HepG2 (cell line): ENCODE data around the gene OGFOD3. TPM values are rescaled to one million over a fixed set of nuclear protein-coding genes. Genes with fewer than 3 reads are reported as not detected.

ENCODE experiments used
- ATAD3A ChIP-seq: sonication (generic); formaldehyde crosslinking; IDR thresholded peaks from 2 replicates; pipeline ENCODE4 v1.4.0; 2020; ENCODE audit warnings: missing genetic modification reagents
- ATF1 ChIP-seq: IDR thresholded peaks from 2 replicates; pipeline ENCODE4 v1.6.1; 2016; ENCODE audit warnings: mild to moderate bottlenecking, control low read depth
- HDAC6 ChIP-seq: fragments of 200-600 bp; sonication (generic); IDR thresholded peaks from 2 replicates; pipeline ENCODE4 v1.7.0; 2017; ENCODE audit warnings: mild to moderate bottlenecking, antibody characterized with exemption, low read length, low read depth
- HIVEP1 ChIP-seq: sonication (generic); formaldehyde crosslinking; IDR thresholded peaks from 2 replicates; pipeline ENCODE4 v1.4.0; 2020; ENCODE audit warnings: mild to moderate bottlenecking, missing genetic modification reagents
- HMG20B ChIP-seq: conservative IDR thresholded peaks from 2 replicates; pipeline ENCODE4 v1.6.1; 2016; ENCODE audit warnings: missing genetic modification reagents, missing compliant biosample characterization
- HNRNPL ChIP-seq: fragments of 200-400 bp; formaldehyde crosslinking; IDR thresholded peaks from 2 replicates; pipeline ENCODE4 v1.6.1; 2017; ENCODE audit warnings: mild to moderate bottlenecking, low read depth, low read length
- HOXA7 ChIP-seq: sonication (generic); formaldehyde crosslinking; IDR thresholded peaks from 2 replicates; pipeline ENCODE4 v1.8.1; 2022; ENCODE audit warnings: mild to moderate bottlenecking, missing genetic modification reagents, moderate library complexity
- ISX ChIP-seq: sonication (generic); formaldehyde crosslinking; conservative IDR thresholded peaks from 2 replicates; pipeline ENCODE4 v1.5.0; 2020; ENCODE audit warnings: missing genetic modification reagents
- MED1 ChIP-seq: sonication (generic); formaldehyde crosslinking; IDR thresholded peaks from 2 replicates; pipeline ENCODE4 v1.4.0; 2020; ENCODE audit warnings: missing genetic modification reagents
- MEIS2 ChIP-seq: sonication (generic); formaldehyde crosslinking; IDR thresholded peaks from 2 replicates; pipeline ENCODE4 v1.9.0; 2021; ENCODE audit warnings: mild to moderate bottlenecking, missing genetic modification reagents
- NAIF1 ChIP-seq: sonication (generic); formaldehyde crosslinking; IDR thresholded peaks from 2 replicates; pipeline ENCODE4 v1.5.0; 2020; ENCODE audit warnings: mild to moderate bottlenecking, missing genetic modification reagents, borderline replicate concordance
- POGZ ChIP-seq: sonication (generic); formaldehyde crosslinking; IDR thresholded peaks from 2 replicates; pipeline ENCODE4 v1.4.0; 2020; ENCODE audit warnings: mild to moderate bottlenecking, missing genetic modification reagents
- REPIN1 ChIP-seq: sonication (generic); formaldehyde crosslinking; IDR thresholded peaks from 2 replicates; pipeline ENCODE4 v1.8.0; 2022; ENCODE audit warnings: missing genetic modification reagents, low read depth, mild to moderate bottlenecking, borderline replicate concordance
- SALL2 ChIP-seq: sonication (generic); formaldehyde crosslinking; IDR thresholded peaks from 2 replicates; pipeline ENCODE4 v1.8.1; 2023; ENCODE audit warnings: mild to moderate bottlenecking, missing genetic modification reagents, inconsistent platforms
- SNRNP70 ChIP-seq: fragments of 200-400 bp; formaldehyde crosslinking; IDR thresholded peaks from 2 replicates; pipeline ENCODE4 v1.6.1; 2017; ENCODE audit warnings: mild to moderate bottlenecking, low read depth, low read length, moderate library complexity
- YY1 ChIP-seq: IDR thresholded peaks from 2 replicates; pipeline ENCODE4 v1.6.1; 2011; ENCODE audit warnings: low read length, low read depth, moderate library complexity, mild to moderate bottlenecking; ENCODE audit not compliant: insufficient read depth, insufficient replicate concordance
- ZBTB14 ChIP-seq: sonication (generic); formaldehyde crosslinking; IDR thresholded peaks from 2 replicates; pipeline ENCODE4 v1.4.0; 2020; ENCODE audit warnings: missing genetic modification reagents
- ZIK1 ChIP-seq: sonication (generic); formaldehyde crosslinking; IDR thresholded peaks from 2 replicates; pipeline ENCODE4 v1.5.0; 2020; ENCODE audit warnings: mild to moderate bottlenecking, low read depth, missing genetic modification reagents, borderline replicate concordance
- ZNF280D ChIP-seq: sonication (generic); formaldehyde crosslinking; IDR thresholded peaks from 2 replicates; pipeline ENCODE4 v1.5.1; 2020; ENCODE audit warnings: mild to moderate bottlenecking, missing genetic modification reagents
- ZNF768 ChIP-seq: sonication (generic); formaldehyde crosslinking; IDR thresholded peaks from 2 replicates; pipeline ENCODE4 v1.4.0; 2020; ENCODE audit warnings: missing genetic modification reagents
- ZNF878 ChIP-seq: sonication (generic); formaldehyde crosslinking; IDR thresholded peaks from 2 replicates; pipeline ENCODE4 v1.8.1; 2023; ENCODE audit warnings: mild to moderate bottlenecking, missing genetic modification reagents, moderate library complexity
- ZNF883 ChIP-seq: sonication (generic); formaldehyde crosslinking; IDR thresholded peaks from 2 replicates; pipeline ENCODE4 v1.5.1; 2020; ENCODE audit warnings: mild to moderate bottlenecking, missing genetic modification reagents; ENCODE audit errors: not compliant biosample characterization
- polyA plus RNA-seq, 8 experiments: library from polyadenylated mRNA; depleted of rRNA in 3 of 8; stranded (reverse) in 7 of 8; unstranded in 1 of 8; fragments of >200 nt; fragmentation: Illumina TruSeq in 4 of 8; extraction: Trizol in 4 of 8; gene quantifications; 2 replicates each; pipeline versions ENCODE4 v1.2.1 to v1.2.3, GENCODE V29; 2011 to 2016; ENCODE audit warnings: low read depth in 4 of 8, missing spikeins in 1 of 8, mixed read lengths in 1 of 8; ENCODE audit not compliant: insufficient read depth in 1 of 8
- total RNA-seq, 5 experiments: library from RNA; depleted of rRNA; stranded (reverse); fragments of >200 nt; fragmentation: Illumina TruSeq; extraction: Trizol; gene quantifications; 2 replicates each; pipeline ENCODE4 v1.2.3, GENCODE V29; 2016; ENCODE audit warnings: low read depth in 1 of 5
- TF ChIP-seq, protein P1 (sequence below): fragments of 450-650 bp; IDR thresholded peaks from 2 replicates; pipeline ENCODE4 v1.6.1; 2017
- TF ChIP-seq, protein P2 (sequence below): IDR thresholded peaks from 2 replicates; pipeline ENCODE4 v1.6.1; 2016; ENCODE audit warnings: mild to moderate bottlenecking, missing biosample characterization, missing genetic modification reagents

Gene OGFOD3
- total and polyA plus RNA-seq, 2 of the 13 experiments (the other 11 are each of a cell fraction or from before 2014, with no cell fraction given), result 40.0 to 42.1 TPM

DNA sequence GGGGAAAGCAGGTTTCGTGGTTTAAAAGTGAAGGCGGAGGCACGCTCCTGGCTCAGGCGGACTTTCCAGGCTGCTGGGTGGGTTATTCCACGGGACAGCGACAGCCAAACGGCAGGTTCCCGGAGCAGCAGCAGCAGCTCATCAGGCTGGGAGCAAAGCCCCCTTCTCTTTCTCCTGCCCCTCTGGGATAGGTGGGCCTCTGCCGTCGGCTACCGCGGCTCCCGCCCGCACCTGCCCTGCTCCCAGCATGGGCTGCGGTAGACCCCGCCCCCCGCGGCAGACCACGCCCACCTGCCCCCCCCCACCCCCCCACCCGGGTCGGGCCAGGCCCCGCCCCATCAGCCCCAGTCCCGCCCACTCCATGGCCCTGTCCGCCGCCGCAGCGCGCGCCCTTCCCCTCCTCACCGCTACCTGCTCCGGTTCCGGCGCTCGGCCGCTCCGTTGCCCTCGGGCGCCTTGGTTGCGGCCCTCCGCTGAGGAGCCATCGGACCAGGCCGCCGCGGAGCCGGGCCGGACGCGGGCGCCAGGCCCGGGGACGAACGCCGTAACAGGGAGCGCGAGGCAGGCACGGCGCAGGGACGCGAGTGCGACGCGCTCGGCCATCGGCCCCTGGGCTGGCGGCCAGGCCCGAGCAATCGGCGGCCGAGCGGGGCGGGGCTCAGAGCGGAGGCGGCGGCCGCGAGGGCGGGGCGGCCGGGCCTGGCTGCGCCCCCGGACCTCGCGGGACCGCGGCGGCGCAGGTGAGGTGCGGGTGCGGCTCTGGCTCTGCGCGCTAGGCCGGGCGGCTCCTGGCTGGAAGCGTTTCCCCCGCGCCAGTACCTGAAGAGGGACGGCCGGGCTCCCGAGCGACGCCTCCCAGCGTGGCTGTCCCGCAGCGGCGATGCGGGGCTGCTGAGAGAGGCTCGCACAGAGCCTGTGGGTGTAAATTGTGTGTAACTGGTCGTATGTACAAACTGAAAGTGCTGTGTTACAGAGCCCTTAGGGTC lies at the start of gene OGFOD3, which contains the start of gene HEXD (continued):
- TF ChIP-seq HNRNPL (no peak), HMG20B (CRISPR knock-in tag) (no peak), SALL2 (CRISPR knock-in tag) (peak; percentile 96), ATF1 (CRISPR knock-in tag) (no peak), HIVEP1 (CRISPR knock-in tag) (0 out of 2 replicates have a peak, but pooled peaks have one; percentile 29), ISX (CRISPR knock-in tag) (no peak), ZNF280D (CRISPR knock-in tag) (0 out of 2 replicates have a peak, but pooled peaks have one; percentile 30), ZNF878 (CRISPR knock-in tag) (no peak), POGZ (no peak), ATAD3A (no peak), MED1 (CRISPR knock-in tag) (peak; percentile 52), ZBTB14 (peak; percentile 72), HDAC6 (no peak), ZNF883 (peak; percentile 97), ZIK1 (peak; percentile 90), NAIF1 (CRISPR knock-in tag) (no peak), REPIN1 (CRISPR knock-in tag) (peak; percentile 91), MEIS2 (CRISPR knock-in tag) (peak; percentile 83), SNRNP70 (no peak), YY1 (peak; percentile 94), HOXA7 (CRISPR knock-in tag) (no peak), ZNF768 (peak; percentile 58)
- TF ChIP-seq, protein P1, sequence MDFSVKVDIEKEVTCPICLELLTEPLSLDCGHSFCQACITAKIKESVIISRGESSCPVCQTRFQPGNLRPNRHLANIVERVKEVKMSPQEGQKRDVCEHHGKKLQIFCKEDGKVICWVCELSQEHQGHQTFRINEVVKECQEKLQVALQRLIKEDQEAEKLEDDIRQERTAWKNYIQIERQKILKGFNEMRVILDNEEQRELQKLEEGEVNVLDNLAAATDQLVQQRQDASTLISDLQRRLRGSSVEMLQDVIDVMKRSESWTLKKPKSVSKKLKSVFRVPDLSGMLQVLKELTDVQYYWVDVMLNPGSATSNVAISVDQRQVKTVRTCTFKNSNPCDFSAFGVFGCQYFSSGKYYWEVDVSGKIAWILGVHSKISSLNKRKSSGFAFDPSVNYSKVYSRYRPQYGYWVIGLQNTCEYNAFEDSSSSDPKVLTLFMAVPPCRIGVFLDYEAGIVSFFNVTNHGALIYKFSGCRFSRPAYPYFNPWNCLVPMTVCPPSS, result no peak
- TF ChIP-seq, protein P2, sequence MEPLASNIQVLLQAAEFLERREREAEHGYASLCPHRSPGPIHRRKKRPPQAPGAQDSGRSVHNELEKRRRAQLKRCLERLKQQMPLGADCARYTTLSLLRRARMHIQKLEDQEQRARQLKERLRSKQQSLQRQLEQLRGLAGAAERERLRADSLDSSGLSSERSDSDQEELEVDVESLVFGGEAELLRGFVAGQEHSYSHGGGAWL (CRISPR knock-in tag), result peak; percentile 84; the same call in 1 of the 2 replicates
